Gastroesophageal sphincter (tissue), 3 donors: ENCODE data around the gene PDZD7.

ENCODE experiments used
- CTCF ChIP-seq, 4 experiments: fragments of 200-600 bp in 2 of 4; fragments of 450-650 bp in 2 of 4; sonication (generic) in 1 of 4; IDR thresholded peaks; one replicate each; pipeline ENCODE4 v1.5.1; 2017 to 2019; ENCODE audit warnings: antibody characterized with exemption in 4 of 4, mild to moderate bottlenecking in 2 of 4, moderate library complexity in 2 of 4
- EP300 ChIP-seq: sonication (generic); formaldehyde crosslinking; IDR thresholded peaks from one replicate; pipeline ENCODE4 v1.6.1; 2017; ENCODE audit warnings: antibody characterized with exemption, mild to moderate bottlenecking
- POLR2A ChIP-seq, 2 donors: fragments of 450-650 bp; IDR thresholded peaks; one replicate each; pipeline ENCODE4 v1.6.1; 2017; ENCODE audit warnings: antibody characterized with exemption in 2 of 2, mild to moderate bottlenecking in 2 of 2, moderate library complexity in 1 of 2

GRCh38 chr10:101006593-101007098 lies 24.3 kb downstream of the PDZD7 start:
- TF ChIP-seq POLR2A (IDR thresholded peaks at IDR 0.05) (no peak), CTCF (IDR thresholded peaks at IDR 0.05) (no peak), EP300 (no peak)
